DMS79 (cell line): ENCODE data around the gene SHROOM4.

Source experiments
- DNase-seq: peaks from one replicate; lab custom pipeline; 2025; lab: John Stamatoyannopoulos, UW

Gene SHROOM4

GRCh38 chrX:50618788-50619558 lies 195.0 kb downstream of the SHROOM4 start:
- no peak for DNase-seq

- DNase-seq = no peak
These were observed 196.8 kb downstream of the SHROOM4 start for GRCh38 chrX:50617183-50617582.

- DNase-seq = no peak
These were observed 198.3 kb downstream of the SHROOM4 start for GRCh38 chrX:50615570-50616158.

GRCh38 chrX:50614460-50614859 lies 199.5 kb downstream of the SHROOM4 start:
- DNase-seq = no peak

GRCh38 chrX:50613846-50614245 lies 200.1 kb downstream of the SHROOM4 start:
- DNase-seq = no peak

GRCh38 chrX:50609796-50610195 lies 204.2 kb downstream of the SHROOM4 start:
- no peak for DNase-seq

- no peak for DNase-seq
These were observed 207.6 kb downstream of the SHROOM4 start for GRCh38 chrX:50606300-50606950.

GRCh38 chrX:50596056-50596455 lies 217.9 kb downstream of the SHROOM4 start:
- no peak for DNase-seq

GRCh38 chrX:50594788-50595187 lies 219.2 kb downstream of the SHROOM4 start:
- no peak for DNase-seq

- no peak for DNase-seq
These were observed 227.0 kb downstream of the SHROOM4 start for GRCh38 chrX:50586980-50587379.

GRCh38 chrX:50586407-50586806 lies 227.6 kb downstream of the SHROOM4 start:
- no peak for DNase-seq

- no peak for DNase-seq
These were observed 232.6 kb downstream of the SHROOM4 start for GRCh38 chrX:50581405-50581804.

- DNase-seq = no peak
These were observed 234.0 kb downstream of the SHROOM4 start for GRCh38 chrX:50579955-50580354.

GRCh38 chrX:50577326-50577725 lies 236.7 kb downstream of the SHROOM4 start:
- no peak for DNase-seq

- DNase-seq = no peak
These were observed 246.4 kb downstream of the SHROOM4 start for GRCh38 chrX:50567636-50568035.

GRCh38 chrX:50565718-50566117 lies 248.3 kb downstream of the SHROOM4 start:
- DNase-seq = no peak
